GM19455 (cell line): ENCODE results near the gene LRIG1.
A peak's percentile ranks its signal among the peaks of the same experiment; 100 is the strongest.

ENCODE experiments used
- ATAC-seq: cut with Tn5 transposase; IDR thresholded peaks from one replicate; pipeline ENCODE4 v1.9.1; 2021; ENCODE audit not compliant: unreplicated experiment

The LRIG1 gene, protein sequence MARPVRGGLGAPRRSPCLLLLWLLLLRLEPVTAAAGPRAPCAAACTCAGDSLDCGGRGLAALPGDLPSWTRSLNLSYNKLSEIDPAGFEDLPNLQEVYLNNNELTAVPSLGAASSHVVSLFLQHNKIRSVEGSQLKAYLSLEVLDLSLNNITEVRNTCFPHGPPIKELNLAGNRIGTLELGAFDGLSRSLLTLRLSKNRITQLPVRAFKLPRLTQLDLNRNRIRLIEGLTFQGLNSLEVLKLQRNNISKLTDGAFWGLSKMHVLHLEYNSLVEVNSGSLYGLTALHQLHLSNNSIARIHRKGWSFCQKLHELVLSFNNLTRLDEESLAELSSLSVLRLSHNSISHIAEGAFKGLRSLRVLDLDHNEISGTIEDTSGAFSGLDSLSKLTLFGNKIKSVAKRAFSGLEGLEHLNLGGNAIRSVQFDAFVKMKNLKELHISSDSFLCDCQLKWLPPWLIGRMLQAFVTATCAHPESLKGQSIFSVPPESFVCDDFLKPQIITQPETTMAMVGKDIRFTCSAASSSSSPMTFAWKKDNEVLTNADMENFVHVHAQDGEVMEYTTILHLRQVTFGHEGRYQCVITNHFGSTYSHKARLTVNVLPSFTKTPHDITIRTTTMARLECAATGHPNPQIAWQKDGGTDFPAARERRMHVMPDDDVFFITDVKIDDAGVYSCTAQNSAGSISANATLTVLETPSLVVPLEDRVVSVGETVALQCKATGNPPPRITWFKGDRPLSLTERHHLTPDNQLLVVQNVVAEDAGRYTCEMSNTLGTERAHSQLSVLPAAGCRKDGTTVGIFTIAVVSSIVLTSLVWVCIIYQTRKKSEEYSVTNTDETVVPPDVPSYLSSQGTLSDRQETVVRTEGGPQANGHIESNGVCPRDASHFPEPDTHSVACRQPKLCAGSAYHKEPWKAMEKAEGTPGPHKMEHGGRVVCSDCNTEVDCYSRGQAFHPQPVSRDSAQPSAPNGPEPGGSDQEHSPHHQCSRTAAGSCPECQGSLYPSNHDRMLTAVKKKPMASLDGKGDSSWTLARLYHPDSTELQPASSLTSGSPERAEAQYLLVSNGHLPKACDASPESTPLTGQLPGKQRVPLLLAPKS

DNA sequence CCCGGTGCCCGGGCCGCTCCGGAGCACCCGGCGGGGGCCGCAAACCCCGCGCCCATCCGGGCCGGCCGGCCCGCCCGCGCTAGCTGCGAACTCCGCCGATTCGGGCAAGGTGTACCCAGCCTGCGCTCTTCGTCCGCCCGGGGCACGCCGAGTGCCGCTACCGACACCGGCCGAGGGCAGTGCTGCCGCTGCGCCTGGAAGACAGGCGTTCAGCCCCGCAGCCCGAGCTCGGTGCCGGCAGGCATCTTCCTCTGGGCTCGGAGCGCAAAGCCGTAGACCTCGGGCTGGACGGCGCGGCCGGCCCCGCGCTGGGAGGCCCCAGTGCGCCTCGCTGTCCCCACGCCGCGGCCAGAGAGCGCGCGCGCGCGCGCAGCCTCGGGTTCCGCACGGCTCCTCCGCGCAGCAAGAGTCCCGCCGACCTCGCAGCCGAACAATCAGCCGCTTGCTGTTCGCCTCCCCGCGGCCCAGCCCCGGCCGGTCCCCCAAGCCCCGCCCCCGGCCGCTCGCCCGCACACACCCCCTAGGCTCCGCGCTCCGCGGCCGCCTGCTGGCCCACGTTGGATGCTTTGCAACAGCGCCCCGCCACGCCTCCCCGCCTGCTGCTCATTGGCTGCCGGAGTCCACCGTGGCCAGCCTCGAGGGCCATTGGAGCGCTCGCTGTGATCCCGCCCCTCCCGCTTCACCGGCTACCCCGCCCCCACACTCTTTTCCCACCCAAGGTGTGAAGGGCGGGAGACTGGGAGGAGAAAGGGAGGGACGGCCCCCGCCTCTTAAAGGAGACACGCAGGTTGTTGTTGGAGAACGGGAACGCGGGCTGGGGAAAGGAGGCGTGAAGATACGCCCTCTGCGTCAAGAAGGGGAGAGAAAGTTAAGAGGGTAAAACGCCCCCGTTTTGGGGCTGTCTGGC lies at the start of gene LRIG1:
Gene LRIG1 (minus strand): TSS at position 447 of the 907 bp plus-strand sequence. CDS start 615 bp downstream, outside the sequence.
- ATAC-seq, result peak; percentile 97

DNA sequence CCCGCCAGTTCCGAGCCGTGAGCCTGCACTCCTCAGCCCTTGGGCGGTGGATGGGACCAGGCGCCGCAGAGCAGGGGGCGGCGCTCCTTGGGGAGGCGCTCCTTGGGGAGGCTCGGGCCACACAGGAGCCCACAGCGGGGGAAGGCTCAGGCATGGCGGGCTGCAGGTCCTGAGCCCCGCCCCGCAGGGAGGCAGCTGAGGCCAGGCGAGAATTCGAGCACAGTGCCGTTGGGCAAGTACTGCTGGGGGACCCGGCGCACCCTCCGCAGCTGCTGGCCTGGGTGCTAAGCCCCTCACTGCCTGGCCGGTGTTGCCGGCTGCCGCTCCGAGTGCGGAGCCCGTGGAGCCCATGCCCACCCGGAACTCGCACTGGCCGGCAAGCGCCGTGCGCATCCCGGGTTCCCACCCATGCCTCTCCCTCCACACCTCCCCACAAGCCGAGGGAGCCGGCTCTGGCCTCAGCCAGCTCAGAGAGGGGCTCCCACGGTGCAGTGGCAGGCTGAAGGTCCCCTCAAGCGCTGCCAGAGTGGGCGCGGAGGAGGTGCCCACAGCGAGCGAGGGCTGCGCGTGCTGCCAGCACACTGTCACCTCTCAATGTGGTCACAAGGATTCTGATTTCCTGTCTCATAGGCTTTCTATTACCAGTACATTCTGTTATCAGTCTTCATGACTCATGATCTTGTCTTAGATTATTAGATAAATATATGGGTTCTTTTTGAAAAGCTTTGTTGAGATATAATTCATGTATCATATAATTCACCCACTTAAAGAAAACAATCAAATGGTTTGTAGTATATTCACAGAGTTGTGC lies 44.0 kb upstream of the LRIG1 start:
- ATAC-seq, result no peak

DNA sequence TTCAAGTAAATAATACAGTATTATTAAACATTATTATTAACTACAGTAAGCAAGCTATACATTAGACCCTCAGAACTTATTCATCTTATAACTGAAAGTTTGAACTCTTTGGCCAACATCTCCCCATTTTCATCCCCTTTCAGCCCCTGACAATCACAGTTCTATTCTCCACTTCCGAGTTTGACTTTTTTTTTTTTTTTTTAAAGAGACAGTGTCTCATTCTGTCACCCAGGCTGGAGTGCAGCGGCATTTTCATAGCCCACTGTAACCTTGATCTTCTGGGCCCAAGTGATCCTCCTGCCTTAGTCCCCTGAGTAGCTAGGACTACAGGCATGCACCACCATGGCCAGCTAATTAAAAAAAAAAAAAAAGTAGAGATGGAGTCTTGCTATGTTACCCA lies 41.3 kb upstream of the LRIG1 start:
- ATAC-seq, result no peak

DNA sequence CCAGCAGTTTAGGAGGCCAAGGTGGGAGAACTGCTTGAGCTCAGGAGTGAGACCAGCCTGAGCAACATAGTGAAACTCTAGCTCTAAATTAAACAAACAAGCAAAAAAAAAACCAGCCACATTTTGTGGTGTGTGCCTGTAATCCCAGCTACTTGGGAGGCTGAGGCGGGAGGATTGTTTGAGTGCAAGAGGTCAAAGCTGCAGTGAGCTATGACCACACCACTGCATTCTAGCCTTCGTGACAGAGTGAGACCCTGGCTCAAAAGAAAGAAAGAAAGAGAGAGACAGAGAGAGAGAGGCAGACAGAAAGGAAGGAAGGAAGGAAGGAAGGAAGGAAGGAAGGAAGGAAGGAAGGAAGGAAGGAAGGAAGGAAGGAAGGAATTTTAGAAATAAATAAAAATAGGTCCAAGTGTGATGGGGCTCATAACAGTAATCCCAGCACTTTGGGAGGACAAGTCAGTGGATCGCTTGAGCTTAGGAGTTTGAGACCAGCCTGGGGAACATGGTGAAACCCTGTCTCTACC lies 38.7 kb upstream of the LRIG1 start:
- ATAC-seq, result no peak

DNA sequence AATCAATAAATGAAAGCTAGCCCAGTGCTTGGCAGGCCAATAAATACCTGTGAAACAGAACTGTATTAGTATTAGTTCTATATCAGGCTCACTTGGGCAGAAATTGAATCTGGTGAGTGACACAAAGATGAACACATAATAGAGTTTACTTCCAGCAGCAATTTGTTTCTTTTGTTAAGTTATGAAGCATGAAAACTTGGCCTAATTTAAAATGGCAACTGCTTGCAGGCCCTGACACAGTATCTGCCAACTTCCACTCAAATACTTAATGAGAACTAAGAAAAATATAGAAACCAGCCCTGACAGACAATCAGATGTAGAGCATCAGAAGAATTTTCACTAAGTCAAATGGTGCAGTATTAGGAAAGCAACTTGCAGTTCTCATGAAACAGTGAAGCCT lies 37.6 kb upstream of the LRIG1 start:
- no peak for ATAC-seq

DNA sequence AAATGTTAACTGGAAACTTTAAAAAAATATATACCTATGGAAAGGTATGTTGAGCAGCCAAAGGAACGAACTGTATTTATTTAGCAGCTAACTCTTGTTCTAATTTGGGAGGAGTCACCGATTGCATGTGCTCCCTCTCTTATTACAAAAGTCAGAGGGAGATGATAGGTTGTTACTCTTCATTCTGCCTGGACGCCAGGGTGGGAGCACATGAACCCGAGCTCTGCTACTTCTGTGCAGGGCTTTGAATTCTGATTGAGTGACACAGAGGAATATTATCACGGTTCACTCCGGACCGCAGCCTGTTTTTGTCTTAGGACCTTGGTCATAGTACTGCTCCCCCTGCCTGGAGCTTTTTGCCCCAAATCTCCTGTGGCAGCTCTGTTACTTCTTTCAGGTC lies 36.9 kb upstream of the LRIG1 start:
- no peak for ATAC-seq

DNA sequence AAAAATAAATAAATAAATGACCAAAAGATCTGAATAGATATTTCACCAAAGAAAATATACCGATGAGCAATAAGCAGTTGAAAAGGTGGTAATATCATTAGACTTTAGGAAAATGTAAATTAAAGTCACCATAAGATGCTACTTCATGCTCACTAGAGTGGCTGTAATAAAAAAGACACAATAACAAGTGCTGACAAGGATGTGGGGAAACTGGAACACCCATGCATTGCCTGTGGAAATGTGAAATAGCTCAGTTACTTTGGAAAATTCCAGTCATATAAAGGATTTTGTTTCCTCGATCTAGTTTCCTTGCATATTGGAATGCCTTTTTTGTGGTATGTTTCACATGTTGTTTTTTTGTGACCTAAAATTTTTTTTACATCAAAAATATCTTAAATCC lies 36.0 kb upstream of the LRIG1 start:
- no peak for ATAC-seq

DNA sequence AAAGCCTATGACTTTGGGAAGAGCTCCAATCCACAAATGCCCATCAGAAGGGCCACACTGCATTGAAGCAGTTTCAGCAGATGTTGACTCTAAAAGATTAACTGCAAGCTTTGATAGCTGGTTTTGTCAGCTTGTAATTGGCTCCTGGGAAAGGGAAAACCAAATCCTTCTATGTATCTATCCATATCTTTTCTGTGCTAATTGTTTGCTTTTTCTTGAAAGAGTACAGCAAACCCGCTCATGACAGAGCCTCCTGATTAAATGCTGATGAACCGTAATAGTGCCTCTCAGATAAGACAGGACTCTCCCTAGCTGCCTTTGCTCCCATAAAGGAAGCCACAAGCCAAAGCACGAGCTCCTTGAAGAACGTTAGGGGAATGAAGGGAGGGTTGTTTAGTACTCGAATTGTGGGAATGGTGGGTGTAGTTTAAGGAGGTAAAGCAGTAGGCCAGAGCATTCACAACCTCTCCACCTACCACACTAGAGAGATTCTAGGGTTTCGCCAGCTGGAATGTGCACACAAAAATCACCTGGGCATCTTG lies 33.6 kb upstream of the LRIG1 start:
- no peak for ATAC-seq

DNA sequence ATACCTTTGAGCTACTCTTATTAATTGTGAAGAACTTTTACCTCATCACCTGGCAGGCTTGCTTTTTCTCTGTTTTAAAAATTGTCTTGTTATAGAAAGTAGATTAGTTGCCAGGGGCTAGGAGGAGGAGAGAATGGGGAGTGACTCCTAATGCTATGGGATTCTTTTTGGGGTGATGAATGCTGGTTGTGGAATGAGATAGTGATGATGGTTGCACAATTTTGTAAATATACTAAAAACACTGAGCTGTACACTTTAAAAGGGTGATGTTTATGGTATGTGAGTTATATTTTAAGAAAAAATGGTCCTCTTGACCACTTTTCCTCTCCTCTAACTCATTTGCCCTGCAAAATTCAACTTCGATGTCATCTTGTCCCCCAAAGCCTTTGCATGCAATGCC lies 31.8 kb upstream of the LRIG1 start:
- no peak for ATAC-seq

DNA sequence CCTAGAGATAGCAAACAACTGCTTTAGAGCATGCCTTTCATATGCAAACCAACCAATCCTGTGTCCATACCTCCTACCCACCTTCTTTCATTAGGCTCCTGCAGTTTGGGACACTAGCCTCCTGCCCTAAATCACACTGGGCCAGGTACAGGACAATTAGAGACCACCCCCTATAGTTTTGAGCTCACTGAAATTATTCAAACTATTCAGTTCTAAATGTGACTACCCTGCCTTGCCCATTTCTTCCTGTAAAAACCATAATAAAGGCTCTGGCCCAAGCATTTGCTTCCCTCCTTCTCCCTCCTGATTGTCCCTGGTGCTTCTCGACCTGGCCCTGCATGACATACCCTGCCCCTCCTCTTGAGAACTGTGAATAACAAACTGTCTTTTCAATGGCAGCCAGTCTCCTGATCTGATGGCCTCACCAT lies 31.4 kb upstream of the LRIG1 start:
- ATAC-seq, result no peak

DNA sequence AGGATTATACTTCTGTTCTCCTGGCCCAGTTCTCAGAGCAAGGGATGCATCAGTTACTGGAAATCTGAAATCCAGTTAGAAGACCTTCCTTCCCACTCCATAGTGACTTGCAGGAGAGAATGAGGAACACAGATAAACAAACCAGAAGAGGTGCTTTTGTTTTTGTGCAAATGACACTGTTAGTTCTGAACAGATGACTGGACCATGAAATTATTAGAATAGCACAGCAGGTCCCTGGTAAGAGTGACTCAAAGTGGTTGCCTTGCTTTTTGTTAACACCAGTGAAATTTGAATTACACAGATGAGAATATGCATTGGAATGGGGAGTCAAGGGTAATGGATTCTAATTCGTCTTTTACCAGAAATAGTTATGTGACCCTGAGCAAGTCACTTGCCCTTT lies 30.4 kb upstream of the LRIG1 start:
- no peak for ATAC-seq

DNA sequence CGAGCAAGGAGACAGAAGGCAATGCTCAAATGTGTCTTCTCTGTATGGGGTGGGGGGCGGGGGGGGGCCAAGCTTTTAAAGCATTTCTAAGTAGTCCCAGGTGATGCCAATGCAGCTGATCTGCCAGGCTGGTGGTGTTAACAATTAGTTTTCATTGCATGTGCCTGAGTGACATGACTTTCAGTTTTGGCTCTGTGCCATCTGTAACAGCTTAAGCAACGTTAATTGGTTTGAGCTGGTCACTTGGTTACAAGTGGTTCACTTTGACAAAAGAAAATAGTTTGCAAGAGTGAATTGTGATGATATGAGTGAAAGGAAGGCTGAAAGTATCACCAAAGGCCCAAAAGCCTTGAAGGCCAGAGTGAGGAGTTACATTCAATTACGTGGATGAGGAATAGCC lies 26.4 kb upstream of the LRIG1 start:
- no peak for ATAC-seq

DNA sequence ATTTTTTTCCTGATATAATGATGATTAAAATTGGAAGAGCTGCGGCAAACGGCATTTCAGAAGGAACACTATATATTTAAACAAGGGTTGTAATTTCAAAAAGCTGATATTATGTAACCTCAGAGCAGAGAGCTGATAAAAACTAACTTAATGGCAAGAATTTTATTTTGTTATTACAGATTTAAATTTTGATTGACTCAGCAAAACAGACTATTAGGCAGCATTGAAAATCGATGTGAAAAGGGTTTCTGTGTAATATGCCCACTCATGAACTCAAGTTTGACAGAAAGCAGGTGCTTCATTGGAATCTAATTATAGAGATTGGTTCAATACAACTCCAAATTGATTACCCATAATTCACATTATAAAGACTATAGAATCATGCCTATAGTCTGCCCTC lies 24.9 kb upstream of the LRIG1 start:
- no peak for ATAC-seq

DNA sequence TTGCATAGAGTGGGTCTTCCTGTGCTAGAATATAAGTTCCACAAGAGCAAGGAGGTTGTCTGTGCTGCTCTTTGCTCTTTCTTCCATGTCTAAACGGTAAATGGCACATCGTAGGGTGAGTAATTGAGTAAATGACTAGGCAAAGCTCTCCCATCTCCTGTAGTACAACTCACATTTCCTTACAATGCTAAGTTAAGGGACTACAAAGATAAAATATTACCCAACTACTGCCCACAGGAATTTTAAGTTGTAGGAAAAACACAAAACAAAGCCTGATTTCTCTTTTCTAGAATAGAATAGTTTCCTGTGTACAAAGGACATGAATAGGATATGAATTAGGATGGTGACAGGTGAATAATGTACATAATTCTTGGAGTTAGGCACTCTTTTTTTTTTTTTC lies 19.9 kb upstream of the LRIG1 start:
- ATAC-seq, result no peak

DNA sequence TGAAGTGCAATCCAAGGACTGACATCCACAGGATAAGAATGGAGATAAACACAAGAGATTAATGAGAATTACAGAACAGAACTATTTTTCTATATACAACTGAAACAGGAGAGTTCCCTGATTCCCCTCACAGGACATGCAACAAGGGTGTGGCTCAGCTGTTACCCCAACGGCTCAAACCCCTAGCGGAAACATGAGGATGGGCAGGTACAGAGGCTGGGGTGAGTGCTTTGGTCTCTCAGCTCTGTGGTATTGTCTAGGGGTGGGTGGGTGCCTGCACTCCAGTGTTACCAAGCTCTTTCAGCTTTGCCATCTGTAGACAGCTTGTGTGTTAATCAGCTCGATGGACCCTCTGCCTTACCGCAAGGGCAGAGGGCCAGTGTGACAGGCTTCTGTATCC lies 17.8 kb upstream of the LRIG1 start:
- no peak for ATAC-seq

DNA sequence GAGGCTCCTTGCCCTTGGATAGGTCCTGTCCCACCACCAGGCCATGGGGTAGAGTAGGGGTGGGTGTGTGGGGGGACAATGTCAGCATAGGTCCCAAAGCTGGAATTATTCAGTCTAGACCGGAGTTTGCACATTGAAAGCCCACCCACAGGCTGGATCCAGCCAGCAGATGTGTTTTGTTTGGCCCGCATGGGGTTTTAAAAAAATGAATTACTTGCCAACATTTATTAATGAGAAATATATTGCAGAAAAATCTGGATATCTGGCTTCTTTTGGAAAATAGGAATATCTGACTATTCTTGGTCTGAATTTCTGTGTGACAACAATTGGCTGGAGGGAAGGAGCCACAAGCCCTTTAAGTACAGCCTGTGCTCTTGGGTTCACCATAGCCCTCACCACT lies 17.3 kb upstream of the LRIG1 start:
- ATAC-seq, result no peak

DNA sequence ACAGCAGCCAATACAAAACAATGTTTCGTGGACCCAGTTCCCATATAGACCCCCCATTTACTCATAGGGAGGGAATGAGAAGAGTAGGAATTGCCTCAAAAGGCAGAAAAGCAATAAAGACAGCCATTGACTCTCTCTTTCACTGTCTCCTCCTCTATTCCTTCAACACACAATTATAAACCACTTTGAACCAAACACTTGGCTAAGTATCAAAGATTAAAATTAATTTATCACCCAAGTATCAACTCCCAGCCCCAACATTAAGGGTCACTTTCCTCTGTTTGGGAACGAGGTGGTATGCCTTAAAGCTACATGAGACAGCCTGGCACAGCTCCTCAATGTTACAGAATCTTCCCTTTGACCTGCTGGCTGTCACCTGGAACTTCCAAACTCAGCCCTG lies 16.4 kb upstream of the LRIG1 start:
- ATAC-seq, result no peak

DNA sequence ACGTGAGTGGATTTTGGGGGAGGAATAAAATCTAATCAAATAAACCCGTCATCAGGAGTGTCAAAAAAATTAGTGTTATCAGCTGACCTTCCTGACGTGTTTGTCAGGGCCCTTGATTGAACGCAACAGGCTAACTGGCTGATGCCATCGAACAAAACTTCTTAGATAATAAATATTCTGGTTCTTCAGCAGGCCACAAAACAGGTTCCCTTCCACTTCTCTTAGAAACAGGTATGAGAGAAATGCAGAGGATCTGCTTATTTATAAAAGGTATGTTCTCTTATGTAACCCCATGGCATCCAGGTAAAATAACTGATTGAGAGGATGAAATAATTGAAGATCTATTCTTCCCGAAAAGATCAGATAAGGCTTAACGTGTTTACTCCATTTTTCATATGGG lies 7.6 kb upstream of the LRIG1 start:
- no peak for ATAC-seq
